Retinal pigment epithelial cell (primary cell): ENCODE results near the gene PDK1.

Experiments used
- DNase-seq: peaks from one replicate; pipeline ENCODE4 v3.0.0-alpha.2; 2010; ENCODE audit warnings: low read depth
- H3K4me3 ChIP-seq: 2 replicates; pipeline ENCODE4 v1.5.1; 2011; ENCODE audit warnings: mild to moderate bottlenecking, low read length, control low read depth, moderate library complexity
- CTCF ChIP-seq: conservative IDR thresholded peaks from 2 replicates; pipeline ENCODE4 v1.5.1; 2011; ENCODE audit warnings: low read depth, low read length, control low read depth, inconsistent platforms

Gene PDK1

GRCh38 chr2:172596776-172597175 is 40.9 kb downstream of the PDK1 start:
- TF ChIP-seq CTCF, result no peak
- H3K4me3 ChIP-seq, result no peak overlapping the region
- DNase-seq, result no peak

GRCh38 chr2:172597176-172597842 is 41.4 kb downstream of the PDK1 start:
- H3K4me3 ChIP-seq, result no peak overlapping the region
- no peak for DNase-seq
- TF ChIP-seq CTCF, result no peak

GRCh38 chr2:172599947-172600346 is 44.1 kb downstream of the PDK1 start:
- no peak overlapping the region for H3K4me3 ChIP-seq
- no peak for DNase-seq
- no peak for TF ChIP-seq CTCF

- no peak overlapping the region for H3K4me3 ChIP-seq
- no peak for TF ChIP-seq CTCF
- DNase-seq, result no peak
These were observed 44.7 kb downstream of the PDK1 start for GRCh38 chr2:172600557-172601008.

- DNase-seq, result no peak
- no peak overlapping the region for H3K4me3 ChIP-seq
These were observed 50.4 kb downstream of the PDK1 start for GRCh38 chr2:172606285-172606684.

GRCh38 chr2:172607379-172607928 is 51.6 kb downstream of the PDK1 start:
- no peak for TF ChIP-seq CTCF
- DNase-seq, result no peak
- H3K4me3 ChIP-seq, result no peak overlapping the region

More at GRCh38 chr2:172606285-172606684, 50.4 kb downstream of the PDK1 start:
- no peak for TF ChIP-seq CTCF

GRCh38 chr2:172609488-172609887 is 53.6 kb downstream of the PDK1 start:
- no peak for DNase-seq
- H3K4me3 ChIP-seq, result no peak overlapping the region
- no peak for TF ChIP-seq CTCF
